ENCODE measurements around the gene NACC2.

The NACC2 gene

GRCh38 chr9:136053757-136054142 lies 41.3 kb downstream of the NACC2 start:
- WGBS, 2 experiments (ENCODE audit: insufficient coverage in 2 of 2) = 89 to 94% methylated on average over 7 to 8 of the region's 8 CpGs
- Histone ChIP-seq H3K27ac (ENCODE audit: low read depth, low read length, severe bottlenecking) (peak overlapping the region; percentile 95), H3K36me3 (ENCODE audit: control insufficient read depth, insufficient read depth, low read length) (peaks cover 18% of the 10 kb centered on the region), H3K4me1 (ENCODE audit: control insufficient read depth, insufficient read depth, low read length, poor library complexity, severe bottlenecking) (peaks cover 52% of the 10 kb centered on the region), H3K4me3 (ENCODE audit: extremely low read depth, insufficient read depth, low read length, poor library complexity, severe bottlenecking) (no peak overlapping the region), H3K9me3 (ENCODE audit: control insufficient read depth, low read length) (no peaks in the 10 kb centered on the region)

- peaks cover 55% of the 10 kb centered on the region for H3K4me1 ChIP-seq (ENCODE audit: control insufficient read depth, insufficient read depth, low read length, poor library complexity, severe bottlenecking)
These were observed 41.9 kb downstream of the NACC2 start for GRCh38 chr9:136052991-136053756.

GRCh38 chr9:136052472-136052880 lies 42.6 kb downstream of the NACC2 start:
- peaks cover 55% of the 10 kb centered on the region for H3K4me1 ChIP-seq (ENCODE audit: control insufficient read depth, insufficient read depth, low read length, poor library complexity, severe bottlenecking)
- peak overlapping the region; percentile 72 for H3K4me3 ChIP-seq (ENCODE audit: extremely low read depth, insufficient read depth, low read length, poor library complexity, severe bottlenecking)
- no peaks in the 10 kb centered on the region for H3K9me3 ChIP-seq (ENCODE audit: control insufficient read depth, low read length)
- 13 to 27% methylated on average over 8 to 14 of the region's 15 CpGs for WGBS, 2 experiments (ENCODE audit: insufficient coverage in 2 of 2)
- peak overlapping the region; percentile 95 for H3K27ac ChIP-seq (ENCODE audit: low read depth, low read length, severe bottlenecking)
- peaks cover 30% of the 10 kb centered on the region for H3K36me3 ChIP-seq (ENCODE audit: control insufficient read depth, insufficient read depth, low read length)

More at GRCh38 chr9:136052991-136053756, 41.9 kb downstream of the NACC2 start:
- Histone ChIP-seq H3K9me3 (ENCODE audit: control insufficient read depth, low read length) (no peaks in the 10 kb centered on the region), H3K36me3 (ENCODE audit: control insufficient read depth, insufficient read depth, low read length) (peaks cover 23% of the 10 kb centered on the region), H3K27ac (ENCODE audit: low read depth, low read length, severe bottlenecking) (peak overlapping the region; percentile 95), H3K4me3 (ENCODE audit: extremely low read depth, insufficient read depth, low read length, poor library complexity, severe bottlenecking) (peak overlapping the region; percentile 72)
- WGBS, 2 experiments (ENCODE audit: insufficient coverage in 2 of 2) = 56 to 69% methylated on average over 18 to 19 of the region's 23 CpGs

GRCh38 chr9:136051837-136052471 lies 43.1 kb downstream of the NACC2 start:
- Histone ChIP-seq H3K36me3 (ENCODE audit: control insufficient read depth, insufficient read depth, low read length) (peaks cover 35% of the 10 kb centered on the region), H3K4me1 (ENCODE audit: control insufficient read depth, insufficient read depth, low read length, poor library complexity, severe bottlenecking) (peaks cover 55% of the 10 kb centered on the region), H3K9me3 (ENCODE audit: control insufficient read depth, low read length) (no peaks in the 10 kb centered on the region), H3K4me3 (ENCODE audit: extremely low read depth, insufficient read depth, low read length, poor library complexity, severe bottlenecking) (peak overlapping the region; percentile 72), H3K27ac (ENCODE audit: low read depth, low read length, severe bottlenecking) (peak overlapping the region; percentile 95)
- WGBS, 2 experiments (ENCODE audit: insufficient coverage in 2 of 2) = 0 to 1% methylated on average over 15 to 23 of the region's 31 CpGs

GRCh38 chr9:136051453-136051836 lies 43.6 kb downstream of the NACC2 start:
- peaks cover 51% of the 10 kb centered on the region for H3K4me1 ChIP-seq (ENCODE audit: control insufficient read depth, insufficient read depth, low read length, poor library complexity, severe bottlenecking)
- peaks cover 40% of the 10 kb centered on the region for H3K36me3 ChIP-seq (ENCODE audit: control insufficient read depth, insufficient read depth, low read length)
- WGBS, 2 experiments (ENCODE audit: insufficient coverage in 2 of 2) = 0 to 1% methylated on average over 19 to 36 of the region's 47 CpGs
- peak overlapping the region; percentile 95 for H3K27ac ChIP-seq (ENCODE audit: low read depth, low read length, severe bottlenecking)
- peak overlapping the region; percentile 72 for H3K4me3 ChIP-seq (ENCODE audit: extremely low read depth, insufficient read depth, low read length, poor library complexity, severe bottlenecking)
- H3K9me3 ChIP-seq (ENCODE audit: control insufficient read depth, low read length) = no peaks in the 10 kb centered on the region

- Histone ChIP-seq H3K27ac (ENCODE audit: low read depth, low read length, severe bottlenecking) (peak overlapping the region; percentile 95), H3K4me1 (ENCODE audit: control insufficient read depth, insufficient read depth, low read length, poor library complexity, severe bottlenecking) (peaks cover 45% of the 10 kb centered on the region)
- WGBS, 2 experiments (ENCODE audit: insufficient coverage in 2 of 2) = 3 to 5% methylated on average over 28 to 41 of the region's 55 CpGs
These were observed 44.2 kb downstream of the NACC2 start for GRCh38 chr9:136050701-136051452.

GRCh38 chr9:136050266-136050700 lies 44.8 kb downstream of the NACC2 start:
- Histone ChIP-seq H3K4me1 (ENCODE audit: control insufficient read depth, insufficient read depth, low read length, poor library complexity, severe bottlenecking) (peaks cover 43% of the 10 kb centered on the region), H3K9me3 (ENCODE audit: control insufficient read depth, low read length) (no peaks in the 10 kb centered on the region), H3K27ac (ENCODE audit: low read depth, low read length, severe bottlenecking) (no peak overlapping the region), H3K36me3 (ENCODE audit: control insufficient read depth, insufficient read depth, low read length) (peaks cover 52% of the 10 kb centered on the region), H3K4me3 (ENCODE audit: extremely low read depth, insufficient read depth, low read length, poor library complexity, severe bottlenecking) (peak overlapping the region; percentile 72)
- WGBS, 2 experiments (ENCODE audit: insufficient coverage in 2 of 2) = 60 to 69% methylated on average over 25 to 33 of the region's 36 CpGs

More at GRCh38 chr9:136050701-136051452, 44.2 kb downstream of the NACC2 start:
- Histone ChIP-seq H3K36me3 (ENCODE audit: control insufficient read depth, insufficient read depth, low read length) (peaks cover 46% of the 10 kb centered on the region), H3K4me3 (ENCODE audit: extremely low read depth, insufficient read depth, low read length, poor library complexity, severe bottlenecking) (peak overlapping the region; percentile 72), H3K9me3 (ENCODE audit: control insufficient read depth, low read length) (no peaks in the 10 kb centered on the region)

- Histone ChIP-seq H3K9me3 (ENCODE audit: control insufficient read depth, low read length) (no peaks in the 10 kb centered on the region), H3K27ac (ENCODE audit: low read depth, low read length, severe bottlenecking) (no peak overlapping the region), H3K36me3 (ENCODE audit: control insufficient read depth, insufficient read depth, low read length) (peaks cover 55% of the 10 kb centered on the region), H3K4me3 (ENCODE audit: extremely low read depth, insufficient read depth, low read length, poor library complexity, severe bottlenecking) (no peak overlapping the region), H3K4me1 (ENCODE audit: control insufficient read depth, insufficient read depth, low read length, poor library complexity, severe bottlenecking) (peaks cover 37% of the 10 kb centered on the region)
- 94 to 96% methylated on average over 44 to 65 of the region's 65 CpGs for WGBS, 2 experiments (ENCODE audit: insufficient coverage in 2 of 2)
These were observed 45.4 kb downstream of the NACC2 start for GRCh38 chr9:136049491-136050265.

- Histone ChIP-seq H3K9me3 (ENCODE audit: control insufficient read depth, low read length) (no peaks in the 10 kb centered on the region), H3K27ac (ENCODE audit: low read depth, low read length, severe bottlenecking) (no peak overlapping the region), H3K4me1 (ENCODE audit: control insufficient read depth, insufficient read depth, low read length, poor library complexity, severe bottlenecking) (peaks cover 31% of the 10 kb centered on the region), H3K4me3 (ENCODE audit: extremely low read depth, insufficient read depth, low read length, poor library complexity, severe bottlenecking) (no peak overlapping the region), H3K36me3 (ENCODE audit: control insufficient read depth, insufficient read depth, low read length) (peaks cover 62% of the 10 kb centered on the region)
- WGBS, 2 experiments (ENCODE audit: insufficient coverage in 2 of 2) = 94 to 95% methylated on average over 27 of the region's 30 CpGs
These were observed 46.3 kb downstream of the NACC2 start for GRCh38 chr9:136048560-136049411.

Measured in mesodermal cell (in vitro differentiated cells).